Endothelial cell (in vitro differentiated cells): ENCODE measurements around the gene CNTNAP1. TPM values are rescaled to one million over a fixed set of nuclear protein-coding genes. Genes with fewer than 3 reads are reported as not detected.

ENCODE experiments used
- DNase-seq: peaks from one replicate; pipeline ENCODE4 v3.0.0; 2021; ENCODE audit warnings: low spot score
- H3K27ac Mint-ChIP-seq: one replicate; pipeline ENCODE4 v1.8.0; 2021; ENCODE audit warnings: mixed read lengths, inconsistent platforms; ENCODE audit not compliant: unreplicated experiment
- H3K27me3 Mint-ChIP-seq: one replicate; pipeline ENCODE4 v1.8.0; 2021; ENCODE audit warnings: mild to moderate bottlenecking, moderate library complexity, mixed read lengths, inconsistent platforms; ENCODE audit not compliant: unreplicated experiment
- H3K36me3 Mint-ChIP-seq: one replicate; pipeline ENCODE4 v1.8.0; 2021; ENCODE audit warnings: mild to moderate bottlenecking, low read depth, mixed read lengths, inconsistent platforms; ENCODE audit not compliant: unreplicated experiment
- H3K4me1 Mint-ChIP-seq: one replicate; pipeline ENCODE4 v1.8.0; 2021; ENCODE audit warnings: mild to moderate bottlenecking, mixed read lengths, inconsistent platforms; ENCODE audit not compliant: unreplicated experiment
- H3K4me3 Mint-ChIP-seq: one replicate; pipeline ENCODE4 v1.8.0; 2021; ENCODE audit warnings: mild to moderate bottlenecking, mixed read lengths, inconsistent platforms; ENCODE audit not compliant: unreplicated experiment
- H3K9me3 Mint-ChIP-seq: one replicate; pipeline ENCODE4 v1.8.0; 2021; ENCODE audit warnings: mixed read lengths, inconsistent platforms; ENCODE audit not compliant: unreplicated experiment
- total RNA-seq: library from RNA; stranded (reverse); fragmentation: NEBNext Ultra II Directional; extraction: Animal tissue kit (Norgen Biotek cat#: 25700); gene quantifications from one replicate; pipeline ENCODE4 v1.2.1, GENCODE V29; 2021; ENCODE audit not compliant: unreplicated experiment
- TF ChIP-seq, protein P1 (sequence below): fragments of 200-600 bp; sonication (generic); IDR thresholded peaks from one replicate; pipeline ENCODE4 v1.5.0; 2021; ENCODE audit warnings: antibody characterized with exemption; ENCODE audit not compliant: unreplicated experiment

CNTNAP1 gene
- total RNA-seq, 1 donor from 2014 or later, result 8.9 TPM

DNA sequence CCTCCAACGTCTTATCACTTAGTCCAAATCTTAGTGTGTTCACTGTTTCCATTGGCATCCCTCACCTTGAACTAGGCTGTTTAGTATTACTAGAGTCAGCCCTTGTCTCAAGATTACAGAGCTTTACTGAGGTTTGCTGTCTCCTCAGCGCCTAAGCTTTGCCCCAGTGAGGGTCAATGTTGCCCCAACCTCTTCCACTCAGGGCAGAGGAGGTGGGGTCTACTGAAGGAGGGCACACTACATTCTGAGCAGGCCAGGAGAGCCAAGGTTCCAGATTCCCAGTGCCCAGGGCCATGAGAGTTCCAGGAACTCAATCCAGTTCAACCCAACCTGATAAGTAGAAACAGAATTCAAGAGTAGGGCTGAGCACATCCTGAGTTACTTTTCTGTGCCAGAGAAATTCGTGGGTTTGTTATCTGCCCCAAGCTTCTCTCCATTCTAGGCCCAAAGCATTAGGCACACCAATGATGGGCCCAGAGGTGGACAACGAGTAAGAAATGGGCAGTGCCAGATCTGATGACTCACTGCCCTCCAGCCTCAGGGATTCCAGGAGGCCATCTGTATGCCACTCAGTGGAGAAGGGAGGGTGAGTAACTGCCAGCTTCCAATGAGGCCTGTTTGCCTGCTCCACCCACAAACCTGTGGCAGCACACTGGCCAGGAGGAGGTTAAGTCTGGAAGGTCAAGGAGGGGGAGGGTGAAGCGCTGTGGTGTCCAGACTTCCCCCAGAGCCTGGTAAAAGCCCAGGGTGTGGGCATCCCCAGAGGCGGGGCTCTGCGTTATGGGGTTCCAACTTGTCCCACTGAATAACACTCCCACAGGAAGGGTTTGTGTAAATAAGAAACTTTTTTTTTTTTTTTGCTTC, 15.0 kb upstream of the CNTNAP1 start:
- Mint-ChIP-seq H3K27me3 (peaks cover 21% of the 10 kb centered on the region), H3K4me3 (no peak overlapping the region), H3K27ac (no peak overlapping the region), H3K9me3 (no peaks in the 10 kb centered on the region), H3K36me3 (peaks cover 30% of the 10 kb centered on the region), H3K4me1 (peaks cover 3% of the 10 kb centered on the region)
- no peak for DNase-seq
- TF ChIP-seq, protein P1, sequence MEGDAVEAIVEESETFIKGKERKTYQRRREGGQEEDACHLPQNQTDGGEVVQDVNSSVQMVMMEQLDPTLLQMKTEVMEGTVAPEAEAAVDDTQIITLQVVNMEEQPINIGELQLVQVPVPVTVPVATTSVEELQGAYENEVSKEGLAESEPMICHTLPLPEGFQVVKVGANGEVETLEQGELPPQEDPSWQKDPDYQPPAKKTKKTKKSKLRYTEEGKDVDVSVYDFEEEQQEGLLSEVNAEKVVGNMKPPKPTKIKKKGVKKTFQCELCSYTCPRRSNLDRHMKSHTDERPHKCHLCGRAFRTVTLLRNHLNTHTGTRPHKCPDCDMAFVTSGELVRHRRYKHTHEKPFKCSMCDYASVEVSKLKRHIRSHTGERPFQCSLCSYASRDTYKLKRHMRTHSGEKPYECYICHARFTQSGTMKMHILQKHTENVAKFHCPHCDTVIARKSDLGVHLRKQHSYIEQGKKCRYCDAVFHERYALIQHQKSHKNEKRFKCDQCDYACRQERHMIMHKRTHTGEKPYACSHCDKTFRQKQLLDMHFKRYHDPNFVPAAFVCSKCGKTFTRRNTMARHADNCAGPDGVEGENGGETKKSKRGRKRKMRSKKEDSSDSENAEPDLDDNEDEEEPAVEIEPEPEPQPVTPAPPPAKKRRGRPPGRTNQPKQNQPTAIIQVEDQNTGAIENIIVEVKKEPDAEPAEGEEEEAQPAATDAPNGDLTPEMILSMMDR, result no peak

DNA sequence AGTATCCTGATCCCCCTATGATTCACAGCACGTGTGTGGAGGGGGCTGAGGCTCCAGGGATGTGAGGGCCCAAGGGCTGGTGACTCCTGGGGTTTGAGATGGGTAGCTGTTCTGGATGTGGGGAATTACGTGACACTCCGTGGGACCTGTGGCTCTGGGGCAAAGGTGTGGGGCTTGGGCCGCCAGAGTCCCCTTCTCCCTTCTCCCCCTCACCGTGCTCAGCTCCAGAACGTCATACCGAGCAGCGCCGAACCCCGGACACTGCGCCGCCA, 12.7 kb upstream of the CNTNAP1 start:
- Mint-ChIP-seq H3K4me1 (peaks cover 6% of the 10 kb centered on the region), H3K27ac (no peak overlapping the region), H3K4me3 (no peak overlapping the region), H3K9me3 (no peaks in the 10 kb centered on the region), H3K27me3 (peaks cover 21% of the 10 kb centered on the region), H3K36me3 (peaks cover 35% of the 10 kb centered on the region)
- no peak for DNase-seq
- TF ChIP-seq, protein P1, result no peak

GRCh38 chr17:42669977-42670788, 12.1 kb upstream of the CNTNAP1 start:
- peaks cover 21% of the 10 kb centered on the region for H3K27me3 Mint-ChIP-seq
- H3K9me3 Mint-ChIP-seq, result no peaks in the 10 kb centered on the region
- peaks cover 35% of the 10 kb centered on the region for H3K36me3 Mint-ChIP-seq
- H3K4me1 Mint-ChIP-seq, result peaks cover 10% of the 10 kb centered on the region
- DNase-seq, result no peak
- TF ChIP-seq, protein P1, result no peak
- H3K27ac Mint-ChIP-seq, result no peak overlapping the region
- no peak overlapping the region for H3K4me3 Mint-ChIP-seq

DNA sequence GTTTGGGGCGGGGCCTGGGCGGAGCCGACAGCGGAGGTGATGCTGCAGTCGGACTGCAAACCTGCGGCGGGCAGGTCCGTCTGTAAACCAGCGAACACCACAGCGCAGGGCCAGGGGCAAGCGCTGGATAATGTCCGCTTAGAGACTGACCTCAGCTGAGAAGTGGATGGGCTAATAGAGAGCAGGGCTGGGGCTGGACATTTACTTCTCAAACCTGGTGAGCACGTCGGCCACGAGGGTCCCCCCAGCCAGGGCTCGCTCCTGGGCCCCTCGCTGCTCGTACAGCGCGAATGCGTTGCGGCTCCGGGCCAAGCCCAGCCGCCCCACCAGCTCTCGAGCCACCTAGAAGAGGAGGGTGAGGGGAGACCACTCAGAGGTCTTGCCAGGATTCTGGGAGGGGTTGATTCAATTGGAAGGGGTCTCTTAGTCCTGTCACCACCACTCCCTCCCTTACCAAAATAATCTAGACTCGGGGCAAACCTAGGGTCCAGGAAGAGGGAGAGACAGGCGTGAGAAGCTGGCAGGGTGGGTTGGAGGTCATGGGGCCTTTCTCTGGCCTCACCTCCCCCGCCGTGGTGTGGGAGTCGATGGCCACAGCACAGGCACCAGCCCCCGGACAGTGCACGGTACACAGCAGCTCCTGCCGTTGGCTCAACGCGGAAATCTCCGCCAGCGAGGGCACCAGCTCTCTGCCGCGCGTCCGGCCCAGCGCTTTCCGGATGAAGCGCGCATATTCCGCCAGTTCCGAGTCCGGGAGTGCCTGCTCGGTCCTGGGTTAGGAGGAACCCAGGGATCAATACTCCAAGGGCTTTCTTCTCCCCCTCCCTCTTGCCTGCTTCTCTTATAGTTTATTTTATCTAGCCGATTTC, 11.3 kb upstream of the CNTNAP1 start:
- Mint-ChIP-seq H3K4me3 (peak overlapping the region; percentile 68), H3K4me1 (peaks cover 10% of the 10 kb centered on the region), H3K36me3 (peaks cover 35% of the 10 kb centered on the region), H3K27me3 (peaks cover 21% of the 10 kb centered on the region), H3K9me3 (no peaks in the 10 kb centered on the region), H3K27ac (no peak overlapping the region)
- TF ChIP-seq, protein P1, result no peak
- DNase-seq, result no peak
